NT2/D1 (cell line): ENCODE results near the gene PPP1R9A.

Experiments used
- DNase-seq: peaks from one replicate; pipeline ENCODE4 v3.0.0-alpha.2; 2011; ENCODE audit warnings: low read depth, low spot score
- H3K27me3 ChIP-seq: 2 replicates; pipeline ENCODE4 v1.6.0; 2011; ENCODE audit warnings: mild to moderate bottlenecking; ENCODE audit not compliant: insufficient read length, insufficient read depth
- H3K36me3 ChIP-seq: 2 replicates; pipeline ENCODE4 v1.6.1; 2011; ENCODE audit warnings: mild to moderate bottlenecking, low read length, mixed read lengths; ENCODE audit not compliant: insufficient read depth, insufficient read length
- H3K4me1 ChIP-seq: 2 replicates; pipeline ENCODE4 v1.5.1; 2011; ENCODE audit not compliant: insufficient read depth, insufficient read length
- H3K4me3 ChIP-seq: 2 replicates; pipeline ENCODE4 v1.5.1; 2011; ENCODE audit warnings: low read depth; ENCODE audit not compliant: insufficient read length
- H3K9ac ChIP-seq: 2 replicates; pipeline ENCODE4 v1.6.0; 2011; ENCODE audit warnings: low read depth; ENCODE audit not compliant: insufficient read length
- H3K9me3 ChIP-seq: 2 replicates; pipeline ENCODE4 v1.5.1; 2011; ENCODE audit warnings: mild to moderate bottlenecking, low read length; ENCODE audit not compliant: insufficient read depth
- SUZ12 ChIP-seq: IDR thresholded peaks from 2 replicates; pipeline ENCODE4 v1.6.1; 2011; ENCODE audit not compliant: insufficient read length, insufficient read depth; ENCODE audit errors: extremely low read depth
- YY1 ChIP-seq: IDR thresholded peaks from 2 replicates; pipeline ENCODE4 v1.6.1; 2011; ENCODE audit not compliant: insufficient read length, insufficient read depth
- ZNF274 ChIP-seq: IDR thresholded peaks from 2 replicates; pipeline ENCODE4 v1.6.1; 2011; ENCODE audit warnings: mild to moderate bottlenecking, low read depth, low read length

Gene PPP1R9A

GRCh38 chr7:95205665-95206225 is 298.4 kb downstream of the PPP1R9A start:
- no peak overlapping the region for H3K4me3 ChIP-seq
- TF ChIP-seq ZNF274 (no peak), SUZ12 (no peak), YY1 (no peak)
- no peak for DNase-seq
- H3K36me3 ChIP-seq: no peaks in the 10 kb centered on the region
- no peaks in the 10 kb centered on the region for H3K27me3 ChIP-seq
- no peak overlapping the region for H3K9ac ChIP-seq
- H3K9me3 ChIP-seq: no peaks in the 10 kb centered on the region
- no peaks in the 10 kb centered on the region for H3K4me1 ChIP-seq

GRCh38 chr7:95209276-95209675 is 301.9 kb downstream of the PPP1R9A start:
- no peaks in the 10 kb centered on the region for H3K36me3 ChIP-seq
- H3K4me1 ChIP-seq: no peaks in the 10 kb centered on the region
- TF ChIP-seq SUZ12: no peak
- TF ChIP-seq ZNF274: no peak
- no peak for TF ChIP-seq YY1
- H3K4me3 ChIP-seq: no peak overlapping the region
- no peak for DNase-seq
- no peak overlapping the region for H3K9ac ChIP-seq
- no peaks in the 10 kb centered on the region for H3K27me3 ChIP-seq
- H3K9me3 ChIP-seq: no peaks in the 10 kb centered on the region

GRCh38 chr7:95209788-95210187 is 302.4 kb downstream of the PPP1R9A start:
- Histone ChIP-seq H3K9ac (no peak overlapping the region), H3K4me1 (no peaks in the 10 kb centered on the region), H3K27me3 (no peaks in the 10 kb centered on the region), H3K36me3 (no peaks in the 10 kb centered on the region), H3K4me3 (no peak overlapping the region), H3K9me3 (no peaks in the 10 kb centered on the region)
- no peak for TF ChIP-seq YY1
- TF ChIP-seq ZNF274: no peak
- TF ChIP-seq SUZ12: no peak
- no peak for DNase-seq

- H3K9ac ChIP-seq: no peak overlapping the region
- H3K27me3 ChIP-seq: no peaks in the 10 kb centered on the region
- no peak overlapping the region for H3K4me3 ChIP-seq
- no peaks in the 10 kb centered on the region for H3K36me3 ChIP-seq
- no peak for TF ChIP-seq YY1
- TF ChIP-seq ZNF274: no peak
- TF ChIP-seq SUZ12: no peak
- H3K4me1 ChIP-seq: no peaks in the 10 kb centered on the region
- no peak for DNase-seq
- H3K9me3 ChIP-seq: no peaks in the 10 kb centered on the region
These were observed 305.8 kb downstream of the PPP1R9A start for GRCh38 chr7:95213148-95213547.

- no peak for TF ChIP-seq SUZ12
- no peak for TF ChIP-seq ZNF274
- no peak for TF ChIP-seq YY1
- no peaks in the 10 kb centered on the region for H3K36me3 ChIP-seq
- H3K9ac ChIP-seq: no peak overlapping the region
- no peaks in the 10 kb centered on the region for H3K9me3 ChIP-seq
- no peaks in the 10 kb centered on the region for H3K4me1 ChIP-seq
- no peak for DNase-seq
- no peak overlapping the region for H3K4me3 ChIP-seq
- H3K27me3 ChIP-seq: no peaks in the 10 kb centered on the region
These were observed 306.6 kb downstream of the PPP1R9A start for GRCh38 chr7:95213809-95214492.

- H3K27me3 ChIP-seq: no peaks in the 10 kb centered on the region
- no peaks in the 10 kb centered on the region for H3K4me1 ChIP-seq
- DNase-seq: no peak
- no peak overlapping the region for H3K4me3 ChIP-seq
- H3K9ac ChIP-seq: no peak overlapping the region
- no peaks in the 10 kb centered on the region for H3K36me3 ChIP-seq
- H3K9me3 ChIP-seq: no peaks in the 10 kb centered on the region
- TF ChIP-seq ZNF274 (no peak), YY1 (no peak), SUZ12 (no peak)
These were observed 312.3 kb downstream of the PPP1R9A start for GRCh38 chr7:95219721-95220120.

- Histone ChIP-seq H3K9ac (no peak overlapping the region), H3K4me1 (no peaks in the 10 kb centered on the region), H3K9me3 (no peaks in the 10 kb centered on the region), H3K27me3 (no peaks in the 10 kb centered on the region), H3K4me3 (no peak overlapping the region), H3K36me3 (no peaks in the 10 kb centered on the region)
- no peak for DNase-seq
- TF ChIP-seq SUZ12 (no peak), YY1 (no peak), ZNF274 (no peak)
These were observed 312.9 kb downstream of the PPP1R9A start for GRCh38 chr7:95220328-95220727.
